Hypothalamus (tissue), 51 donors: ENCODE results near the gene PBX4.
A peak's percentile ranks its signal among the peaks of the same experiment; 100 is the strongest.

Experiments
- DNase-seq, 51 donors: peaks; one replicate each; lab custom pipeline; 2025; lab: John Stamatoyannopoulos, UW

The PBX4 gene

GRCh38 chr19:19650331-19650730, 31.8 kb upstream of the PBX4 start:
- DNase-seq: peak in 5 of 51 donors; percentile 7 to 38 (median 16)

GRCh38 chr19:19649580-19649995, 31.1 kb upstream of the PBX4 start:
- no peak for DNase-seq

GRCh38 chr19:19649155-19649554, 30.7 kb upstream of the PBX4 start:
- no peak for DNase-seq

- no peak for DNase-seq
Observed at GRCh38 chr19:19647037-19647835, 28.7 kb upstream of the PBX4 start.

GRCh38 chr19:19645233-19645870, 26.9 kb upstream of the PBX4 start:
- no peak for DNase-seq

GRCh38 chr19:19644054-19644388, 25.5 kb upstream of the PBX4 start:
- DNase-seq: no peak

- peak in 48 of 51 donors; percentile 8 to 79 (median 41) for DNase-seq
Observed at GRCh38 chr19:19643158-19644053, 24.9 kb upstream of the PBX4 start, which contains the start of gene GMIP. GMIP (minus strand) TSS chr19:19643657; CDS start chr19:19643529, 128 bp downstream.

GRCh38 chr19:19642506-19643157, 24.1 kb upstream of the PBX4 start:
- DNase-seq: peak in 1 of 51 donors; percentile 28

- DNase-seq: no peak
Observed at GRCh38 chr19:19637523-19638251, 19.2 kb upstream of the PBX4 start.

GRCh38 chr19:19637186-19637522, 18.7 kb upstream of the PBX4 start:
- no peak for DNase-seq

- DNase-seq: no peak
Observed at GRCh38 chr19:19636573-19637185, 18.2 kb upstream of the PBX4 start.

GRCh38 chr19:19635313-19635702, 16.8 kb upstream of the PBX4 start:
- no peak for DNase-seq

GRCh38 chr19:19634516-19635312, 16.2 kb upstream of the PBX4 start:
- DNase-seq: no peak

GRCh38 chr19:19633711-19634515, 15.4 kb upstream of the PBX4 start:
- DNase-seq: no peak

GRCh38 chr19:19632661-19633060, 14.2 kb upstream of the PBX4 start:
- no peak for DNase-seq

GRCh38 chr19:19631346-19631745, 12.9 kb upstream of the PBX4 start:
- DNase-seq: no peak

- DNase-seq: no peak
Observed at GRCh38 chr19:19630426-19630825, 11.9 kb upstream of the PBX4 start.

- DNase-seq: no peak
Observed at GRCh38 chr19:19630062-19630414, 11.6 kb upstream of the PBX4 start.
